A549 (cell line): ENCODE results near the gene MMD. TPM values are rescaled to one million over a fixed set of nuclear protein-coding genes. Genes with fewer than 3 reads are reported as not detected.

Experiments used
- ATAC-seq, 2 experiments: fragments of 200-7000 bp in 1 of 2; fragments of >200 bp in 1 of 2; cut with Nextera tagmentation in 1 of 2; cut with Tn5 transposase in 1 of 2; 3 replicates each; pipeline versions ENCODE4 v1.8.0 to v1.9.1; 2018 to 2020; ENCODE audit warnings: mild to moderate bottlenecking in 1 of 2, moderate library complexity in 1 of 2
- CTCF ChIA-PET: fragments of 300-600 bp; sonication (Branson Sonifier 250); formaldehyde crosslinking; extraction: SDS; loops from one replicate; lab custom pipeline; 2021; ENCODE audit warnings: antibody characterized with exemption, inconsistent platforms; lab: Yijun Ruan, JAX
- POLR2A ChIA-PET: fragments of 350-600 bp; formaldehyde crosslinking; extraction: SDS; loops from one replicate; lab custom pipeline; 2021; ENCODE audit warnings: antibody characterized with exemption, inconsistent platforms; lab: Yijun Ruan, JAX
- DNase-seq, 2 experiments: peaks; one replicate each; pipeline versions ENCODE4 v3.0.0 to v3.0.0-alpha.2; 2011 to 2016; ENCODE audit warnings: low read depth in 1 of 2, low spot score in 1 of 2
- FAIRE-seq: peaks from 2 replicates; lab custom pipeline; 2011; peaks lifted over from hg19 to GRCh38; lab: Jason Lieb, UNC
- H3K27ac ChIP-seq, 2 experiments: fragments of >200 bp; sonication (Bioruptor Twin); formaldehyde crosslinking; 3 replicates each; pipeline ENCODE4 v1.5.1; 2016 to 2017
- H3K4me1 ChIP-seq: fragments of >200 bp; sonication (Bioruptor Twin); formaldehyde crosslinking; 3 replicates; pipeline ENCODE4 v1.6.1; 2016
- H3K4me2 ChIP-seq: fragments of >200 bp; sonication (Bioruptor Twin); formaldehyde crosslinking; 3 replicates; pipeline ENCODE4 v1.6.1; 2016
- H3K4me3 ChIP-seq: fragments of >200 bp; sonication (Bioruptor Twin); formaldehyde crosslinking; 3 replicates; pipeline ENCODE4 v1.5.1; 2016
- H3K9me3 ChIP-seq: fragments of >200 bp; sonication (Bioruptor Twin); formaldehyde crosslinking; 3 replicates; pipeline ENCODE4 v1.6.1; 2016
- CBX2 ChIP-seq: fragments of 200-600 bp; sonication (generic); IDR thresholded peaks from 2 replicates; pipeline ENCODE4 v1.6.1; 2016; ENCODE audit warnings: low read depth, mild to moderate bottlenecking, borderline replicate concordance
- CBX8 ChIP-seq: fragments of 200-600 bp; sonication (generic); IDR thresholded peaks from 2 replicates; pipeline ENCODE4 v1.6.1; 2016
- CEBPB ChIP-seq, 2 experiments: fragments of >200 bp in 1 of 2; sonication (Bioruptor Twin) in 1 of 2; formaldehyde crosslinking in 1 of 2; IDR thresholded peaks; 2 replicates each; pipeline ENCODE4 v1.6.1; 2012 to 2016
- CHD2 ChIP-seq: fragments of 150-350 bp; IDR thresholded peaks from 2 replicates; pipeline ENCODE4 v1.6.1; 2014; ENCODE audit warnings: low read length; ENCODE audit not compliant: partially characterized antibody
- CHD4 ChIP-seq: fragments of 200-600 bp; sonication (generic); IDR thresholded peaks from 2 replicates; pipeline ENCODE4 v1.6.1; 2016; ENCODE audit warnings: antibody characterized with exemption, mild to moderate bottlenecking, borderline replicate concordance
- EHF ChIP-seq: fragments of 250-450 bp; sonication (Bioruptor Pico); IDR thresholded peaks from 2 replicates; pipeline ENCODE4 v1.5.0; 2020; ENCODE audit warnings: mild to moderate bottlenecking
- EP300 ChIP-seq, 2 experiments: fragments of >200 bp; sonication (Bioruptor Twin); formaldehyde crosslinking; IDR thresholded peaks; 2 replicates in 1 of 2; 3 replicates in 1 of 2; pipeline ENCODE4 v1.6.1; 2016 to 2017
- ESRRA ChIP-seq: fragments of 150-350 bp; IDR thresholded peaks from 2 replicates; pipeline ENCODE4 v1.6.1; 2014; ENCODE audit warnings: mild to moderate bottlenecking, low read length, borderline replicate concordance
- FOSB ChIP-seq: fragments of 250-450 bp; sonication (Bioruptor Pico); IDR thresholded peaks from 2 replicates; pipeline ENCODE4 v1.5.0; 2020; ENCODE audit warnings: mild to moderate bottlenecking, moderate library complexity
- FOSL2 ChIP-seq, 2 experiments: fragments of 450-650 bp in 1 of 2; fragments of >200 bp in 1 of 2; sonication (Bioruptor Twin) in 1 of 2; formaldehyde crosslinking; IDR thresholded peaks; 2 replicates each; pipeline versions ENCODE4 v1.5.0 to v1.6.1; 2016 to 2020; ENCODE audit warnings: mild to moderate bottlenecking in 1 of 2, moderate library complexity in 1 of 2
- GATA3 ChIP-seq: IDR thresholded peaks from 2 replicates; pipeline ENCODE4 v1.6.1; 2012; ENCODE audit warnings: borderline replicate concordance
- HDAC2 ChIP-seq: fragments of 200-600 bp; sonication (generic); IDR thresholded peaks from 2 replicates; pipeline ENCODE4 v1.6.1; 2016
- HEYL ChIP-seq: fragments of 250-450 bp; sonication (Bioruptor Pico); IDR thresholded peaks from 2 replicates; pipeline ENCODE4 v1.8.0; 2021; ENCODE audit warnings: mild to moderate bottlenecking, moderate library complexity
- HOXB13 ChIP-seq: fragments of 250-450 bp; sonication (Bioruptor Pico); IDR thresholded peaks from 2 replicates; pipeline ENCODE4 v1.5.0; 2020; ENCODE audit warnings: low read depth, mild to moderate bottlenecking, moderate library complexity
- HOXB5 ChIP-seq: fragments of 250-450 bp; sonication (Bioruptor Pico); IDR thresholded peaks from 2 replicates; pipeline ENCODE4 v1.5.0; 2020; ENCODE audit warnings: mild to moderate bottlenecking, moderate library complexity
- JUN ChIP-seq, 2 experiments: fragments of >200 bp; sonication (Bioruptor Twin); formaldehyde crosslinking; IDR thresholded peaks; 2 replicates in 1 of 2; 3 replicates in 1 of 2; pipeline ENCODE4 v1.6.1; 2016 to 2017
- JUNB ChIP-seq: fragments of >200 bp; sonication (Bioruptor Twin); formaldehyde crosslinking; IDR thresholded peaks from 2 replicates; pipeline ENCODE4 v1.6.1; 2016
- MAFK ChIP-seq: fragments of 450-650 bp; IDR thresholded peaks from 2 replicates; pipeline ENCODE4 v1.6.1; 2014; ENCODE audit not compliant: partially characterized antibody
- MAZ ChIP-seq: fragments of 150-350 bp; IDR thresholded peaks from 2 replicates; pipeline ENCODE4 v1.6.1; 2014; ENCODE audit warnings: antibody characterized with exemption, low read depth, low read length, borderline replicate concordance
- MYC ChIP-seq: IDR thresholded peaks from 2 replicates; pipeline ENCODE4 v1.6.1; 2012; ENCODE audit warnings: mild to moderate bottlenecking, inconsistent platforms, low read length, improper control_type of control experiment, borderline replicate concordance
- NFE2L2 ChIP-seq: fragments of 150-350 bp; conservative IDR thresholded peaks from 2 replicates; pipeline ENCODE4 v1.6.1; 2014; ENCODE audit warnings: low read length
- NR3C1 ChIP-seq: fragments of >200 bp; sonication (Bioruptor Twin); formaldehyde crosslinking; IDR thresholded peaks from 3 replicates; pipeline ENCODE4 v1.6.1; 2017
- PHF8 ChIP-seq: fragments of 200-600 bp; sonication (generic); IDR thresholded peaks from 2 replicates; pipeline ENCODE4 v1.6.1; 2016; ENCODE audit warnings: low read depth, mild to moderate bottlenecking, antibody characterized with exemption, moderate library complexity, borderline replicate concordance
- POLR2A ChIP-seq: IDR thresholded peaks from 2 replicates; pipeline ENCODE4 v1.6.1; 2012; ENCODE audit warnings: mild to moderate bottlenecking, low read length
- POLR2AphosphoS2 ChIP-seq: conservative IDR thresholded peaks from 2 replicates; pipeline ENCODE4 v1.6.1; 2012; ENCODE audit warnings: low read length, improper control_type of control experiment, inconsistent platforms
- RARB ChIP-seq: fragments of 250-450 bp; sonication (Bioruptor Pico); IDR thresholded peaks from 2 replicates; pipeline ENCODE4 v1.8.0; 2021; ENCODE audit warnings: mild to moderate bottlenecking, moderate library complexity
- RCOR1 ChIP-seq: fragments of 150-350 bp; IDR thresholded peaks from 2 replicates; pipeline ENCODE4 v1.6.1; 2014; ENCODE audit warnings: antibody characterized with exemption, low read length, low read depth
- RFX5 ChIP-seq: fragments of 450-650 bp; IDR thresholded peaks from 2 replicates; pipeline ENCODE4 v1.7.1; 2014; ENCODE audit warnings: antibody characterized with exemption, mild to moderate bottlenecking, moderate library complexity
- RNF2 ChIP-seq: fragments of 200-600 bp; sonication (generic); IDR thresholded peaks from 2 replicates; pipeline ENCODE4 v1.6.1; 2016; ENCODE audit warnings: low read depth, mild to moderate bottlenecking, antibody characterized with exemption, moderate library complexity, borderline replicate concordance
- SMC3 ChIP-seq: fragments of >200 bp; sonication (Bioruptor Twin); formaldehyde crosslinking; IDR thresholded peaks from 3 replicates; pipeline ENCODE4 v1.6.1; 2018; ENCODE audit warnings: inconsistent platforms
- SREBF2 ChIP-seq: fragments of 450-650 bp; IDR thresholded peaks from 2 replicates; pipeline ENCODE4 v1.6.1; 2014; ENCODE audit warnings: mild to moderate bottlenecking, moderate library complexity
- TP53 ChIP-seq: fragments of 250-450 bp; sonication (Bioruptor Pico); IDR thresholded peaks from 2 replicates; pipeline ENCODE4 v1.5.0; 2021; ENCODE audit warnings: mild to moderate bottlenecking, moderate library complexity
- ZC3H11A ChIP-seq: fragments of 450-650 bp; IDR thresholded peaks from 2 replicates; pipeline ENCODE4 v1.6.1; 2014; ENCODE audit warnings: antibody characterized with exemption, mild to moderate bottlenecking
- ZFP36 ChIP-seq: fragments of 450-650 bp; IDR thresholded peaks from 2 replicates; pipeline ENCODE4 v1.6.1; 2014; ENCODE audit warnings: borderline replicate concordance; ENCODE audit not compliant: partially characterized antibody
- WGBS: methylation state at CpG from one replicate; pipeline ENCODE4 v1.1.6; 2017; ENCODE audit errors: missing lambda C conversion rate; 5-methylcytosine and 5-hydroxymethylcytosine counted together
- polyA plus RNA-seq, 4 experiments: library from polyadenylated mRNA; depleted of rRNA in 3 of 4; stranded (reverse); fragments of >200 nt; fragmentation: RNase III in 1 of 4; extraction: RNeasy Plus Mini Kit Qiagen cat#74134 plus additional on column Dnase treatment in 1 of 4; gene quantifications; 2 replicates in 3 of 4; 3 replicates in 1 of 4; pipeline ENCODE4 v1.2.3, GENCODE V29; 2011 to 2017
- TF ChIP-seq, protein P1 (sequence below): IDR thresholded peaks from 2 replicates; pipeline ENCODE4 v1.6.1; 2012; ENCODE audit warnings: low read depth, borderline replicate concordance
- TF ChIP-seq, protein P2 (sequence below): fragments of >200 bp; sonication (Bioruptor Twin); formaldehyde crosslinking; IDR thresholded peaks from 3 replicates; pipeline ENCODE4 v1.5.1; 2016
- TF ChIP-seq, protein P3 (sequence below): fragments of 250-450 bp; sonication (Bioruptor Pico); IDR thresholded peaks from 2 replicates; pipeline ENCODE4 v1.5.0; 2020; ENCODE audit warnings: low read depth, mild to moderate bottlenecking, moderate library complexity
- TF ChIP-seq, protein P4 (sequence below): IDR thresholded peaks from 2 replicates; pipeline ENCODE4 v1.6.1; 2012
- TF ChIP-seq, protein P5 (sequence below): fragments of >200 bp; sonication (Bioruptor Twin); formaldehyde crosslinking; IDR thresholded peaks from 2 replicates; pipeline ENCODE4 v1.6.1; 2016

The MMD gene
- polyA plus RNA-seq, 2 of the 4 experiments (the other 2 are of a cell fraction) = 22.5 to 54.7 TPM

DNA sequence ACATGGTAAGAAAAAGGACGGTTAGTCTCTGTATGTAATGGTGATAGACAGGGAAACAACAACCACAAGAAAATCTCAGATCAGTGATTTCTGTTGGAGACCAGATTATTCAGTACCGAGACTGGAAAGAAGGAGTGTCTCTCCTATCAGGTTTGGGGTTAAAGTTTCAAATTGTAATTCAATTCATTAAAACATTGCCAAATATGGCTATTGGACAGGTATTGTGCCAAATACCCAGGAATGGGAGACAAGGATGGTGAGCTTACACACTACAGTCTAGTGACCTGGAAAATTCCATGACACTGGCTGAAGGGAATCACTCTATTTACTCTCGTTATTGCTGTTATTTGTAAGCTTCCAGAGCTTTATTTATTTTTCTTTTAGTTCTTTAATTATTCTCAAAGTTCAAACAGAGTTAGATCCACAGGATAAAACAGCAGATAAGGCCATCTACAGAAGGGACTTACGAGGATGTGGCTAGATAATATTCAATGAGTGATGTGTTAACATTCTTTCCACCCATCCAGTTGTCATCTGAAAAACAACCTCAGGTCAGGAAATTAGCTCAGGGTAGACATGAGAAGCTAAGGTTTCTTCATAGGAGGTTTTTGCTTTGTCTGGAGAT is 25.1 kb upstream of the MMD start:
- ChIA-PET CTCF (interaction anchor here (0.7 to 1.3 kb wide), 4 partner anchors 13 to 68 kb away, joined by 3 to 10 read pairs (median 4); no protein-coding TSS in a partner anchor), POLR2A (interaction anchor here (1.6 to 1.7 kb wide), 2 partner anchors 8 to 13 kb away, joined by 3 to 4 read pairs; no protein-coding TSS in a partner anchor)
- FAIRE-seq (peak; percentile 68), DNase-seq (peak in 1 of 2 experiments; percentile 88), ATAC-seq (peak; percentile 63 to 75; a peak in 5 of 6 replicates)
- 19% methylated on average over 4 of the region's 4 CpGs for WGBS
- no peaks in the 10 kb centered on the region for H3K9me3 ChIP-seq
- H3K4me2 ChIP-seq = peak overlapping the region; percentile 47
- peaks cover 76% of the 10 kb centered on the region for H3K4me1 ChIP-seq
- no peak overlapping the region for H3K4me3 ChIP-seq
- peak overlapping the region; percentile 65 to 79 for H3K27ac ChIP-seq
- TF ChIP-seq POLR2AphosphoS2 (no peak), CBX2 (no peak), EHF (CRISPR knock-in tag) (peak; percentile 8; the same call in 1 of the 2 replicates), CBX8 (no peak), SREBF2 (no peak), MAZ (no peak), SMC3 (0 out of 3 replicates have a peak, but pooled peaks have one; percentile 18), NFE2L2 (no peak), ZFP36 (peak; percentile 8), ZC3H11A (no peak), TP53 (CRISPR knock-in tag) (no peak), HEYL (no peak), CHD2 (no peak), ESRRA (no peak), GATA3 (peak; percentile 97), RARB (no peak), HOXB13 (CRISPR knock-in tag) (no peak), HOXB5 (no peak), RFX5 (no peak), POLR2A (no peak), FOSB (CRISPR knock-in tag) (no peak), FOSL2 (IDR thresholded peaks at IDR 0.05) (no peak), FOSL2 (CRISPR knock-in tag; IDR thresholded peaks at IDR 0.05) (peak; percentile 65), RCOR1 (no peak), MYC (no peak), JUNB (peak; percentile 56), PHF8 (no peak), JUN (IDR thresholded peaks at IDR 0.05) (0 out of 5 replicates have a peak, but pooled peaks of 1 of the 2 experiments have one; percentile 21), EP300 (IDR thresholded peaks at IDR 0.05) (peak; percentile 62 to 69; a peak in 3 of 5 replicates), NR3C1 (no peak), CHD4 (no peak), MAFK (no peak), HDAC2 (no peak), CEBPB (IDR thresholded peaks at IDR 0.05) (peak in 1 of 2 experiments; percentile 55; a peak in 1 of 4 replicates), RNF2 (no peak)
- TF ChIP-seq, protein P1, sequence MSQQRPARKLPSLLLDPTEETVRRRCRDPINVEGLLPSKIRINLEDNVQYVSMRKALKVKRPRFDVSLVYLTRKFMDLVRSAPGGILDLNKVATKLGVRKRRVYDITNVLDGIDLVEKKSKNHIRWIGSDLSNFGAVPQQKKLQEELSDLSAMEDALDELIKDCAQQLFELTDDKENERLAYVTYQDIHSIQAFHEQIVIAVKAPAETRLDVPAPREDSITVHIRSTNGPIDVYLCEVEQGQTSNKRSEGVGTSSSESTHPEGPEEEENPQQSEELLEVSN = no peak
- TF ChIP-seq, protein P2, sequence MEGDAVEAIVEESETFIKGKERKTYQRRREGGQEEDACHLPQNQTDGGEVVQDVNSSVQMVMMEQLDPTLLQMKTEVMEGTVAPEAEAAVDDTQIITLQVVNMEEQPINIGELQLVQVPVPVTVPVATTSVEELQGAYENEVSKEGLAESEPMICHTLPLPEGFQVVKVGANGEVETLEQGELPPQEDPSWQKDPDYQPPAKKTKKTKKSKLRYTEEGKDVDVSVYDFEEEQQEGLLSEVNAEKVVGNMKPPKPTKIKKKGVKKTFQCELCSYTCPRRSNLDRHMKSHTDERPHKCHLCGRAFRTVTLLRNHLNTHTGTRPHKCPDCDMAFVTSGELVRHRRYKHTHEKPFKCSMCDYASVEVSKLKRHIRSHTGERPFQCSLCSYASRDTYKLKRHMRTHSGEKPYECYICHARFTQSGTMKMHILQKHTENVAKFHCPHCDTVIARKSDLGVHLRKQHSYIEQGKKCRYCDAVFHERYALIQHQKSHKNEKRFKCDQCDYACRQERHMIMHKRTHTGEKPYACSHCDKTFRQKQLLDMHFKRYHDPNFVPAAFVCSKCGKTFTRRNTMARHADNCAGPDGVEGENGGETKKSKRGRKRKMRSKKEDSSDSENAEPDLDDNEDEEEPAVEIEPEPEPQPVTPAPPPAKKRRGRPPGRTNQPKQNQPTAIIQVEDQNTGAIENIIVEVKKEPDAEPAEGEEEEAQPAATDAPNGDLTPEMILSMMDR = no peak
- TF ChIP-seq, protein P3, sequence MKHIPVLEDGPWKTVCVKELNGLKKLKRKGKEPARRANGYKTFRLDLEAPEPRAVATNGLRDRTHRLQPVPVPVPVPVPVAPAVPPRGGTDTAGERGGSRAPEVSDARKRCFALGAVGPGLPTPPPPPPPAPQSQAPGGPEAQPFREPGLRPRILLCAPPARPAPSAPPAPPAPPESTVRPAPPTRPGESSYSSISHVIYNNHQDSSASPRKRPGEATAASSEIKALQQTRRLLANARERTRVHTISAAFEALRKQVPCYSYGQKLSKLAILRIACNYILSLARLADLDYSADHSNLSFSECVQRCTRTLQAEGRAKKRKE (CRISPR knock-in tag) = no peak
- TF ChIP-seq, protein P4, sequence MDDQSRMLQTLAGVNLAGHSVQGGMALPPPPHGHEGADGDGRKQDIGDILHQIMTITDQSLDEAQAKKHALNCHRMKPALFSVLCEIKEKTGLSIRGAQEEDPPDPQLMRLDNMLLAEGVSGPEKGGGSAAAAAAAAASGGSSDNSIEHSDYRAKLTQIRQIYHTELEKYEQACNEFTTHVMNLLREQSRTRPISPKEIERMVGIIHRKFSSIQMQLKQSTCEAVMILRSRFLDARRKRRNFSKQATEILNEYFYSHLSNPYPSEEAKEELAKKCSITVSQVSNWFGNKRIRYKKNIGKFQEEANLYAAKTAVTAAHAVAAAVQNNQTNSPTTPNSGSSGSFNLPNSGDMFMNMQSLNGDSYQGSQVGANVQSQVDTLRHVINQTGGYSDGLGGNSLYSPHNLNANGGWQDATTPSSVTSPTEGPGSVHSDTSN = peak; percentile 38; the same call in 1 of the 2 replicates
- TF ChIP-seq, protein P5, sequence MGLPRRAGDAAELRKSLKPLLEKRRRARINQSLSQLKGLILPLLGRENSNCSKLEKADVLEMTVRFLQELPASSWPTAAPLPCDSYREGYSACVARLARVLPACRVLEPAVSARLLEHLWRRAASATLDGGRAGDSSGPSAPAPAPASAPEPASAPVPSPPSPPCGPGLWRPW = no peak
